ENCODE results near the gene USP40.

DNA sequence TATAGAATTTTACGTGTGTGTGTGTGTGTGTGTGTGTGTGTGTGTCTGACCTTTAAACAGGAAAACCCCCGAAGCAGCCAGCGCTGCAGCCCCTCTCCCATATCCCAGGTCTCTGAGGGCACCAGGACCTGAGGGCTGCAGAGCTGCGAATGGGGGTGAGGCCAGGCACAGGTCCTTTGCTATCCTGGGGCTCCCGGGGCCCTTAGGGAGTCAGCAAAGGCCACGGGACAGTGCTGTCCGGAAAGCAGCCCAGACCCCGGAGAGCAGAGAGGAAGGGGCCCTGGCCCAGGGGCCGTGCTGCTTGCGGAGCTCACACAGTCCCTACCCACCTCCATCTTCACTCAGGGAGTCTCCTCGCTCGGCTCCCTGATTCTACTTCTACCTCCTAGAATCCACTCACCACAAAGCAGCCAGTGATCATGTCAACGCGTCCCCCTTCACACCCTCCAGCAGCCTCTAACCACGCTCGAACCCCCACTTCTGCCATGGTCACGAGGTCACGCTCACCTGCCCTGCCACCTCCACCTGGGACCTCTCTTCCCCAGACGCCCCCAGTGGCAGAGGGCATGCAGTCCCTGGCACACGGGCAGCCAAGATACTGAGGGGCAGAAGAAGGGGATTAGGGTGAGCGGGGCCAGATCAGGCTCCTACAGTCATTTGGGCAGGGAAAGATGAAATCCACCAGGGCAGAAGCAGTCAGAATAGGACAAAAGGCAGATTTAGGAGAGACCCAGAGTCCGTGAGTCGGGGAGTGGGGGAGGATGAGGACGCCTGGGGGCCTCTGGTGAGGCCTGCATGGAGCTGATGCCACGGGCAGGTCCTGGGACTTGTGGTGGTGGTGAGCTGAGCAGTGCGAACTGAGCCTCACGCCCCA is 86.7 kb downstream of the USP40 start:
- TF ChIP-seq, protein P1, sequence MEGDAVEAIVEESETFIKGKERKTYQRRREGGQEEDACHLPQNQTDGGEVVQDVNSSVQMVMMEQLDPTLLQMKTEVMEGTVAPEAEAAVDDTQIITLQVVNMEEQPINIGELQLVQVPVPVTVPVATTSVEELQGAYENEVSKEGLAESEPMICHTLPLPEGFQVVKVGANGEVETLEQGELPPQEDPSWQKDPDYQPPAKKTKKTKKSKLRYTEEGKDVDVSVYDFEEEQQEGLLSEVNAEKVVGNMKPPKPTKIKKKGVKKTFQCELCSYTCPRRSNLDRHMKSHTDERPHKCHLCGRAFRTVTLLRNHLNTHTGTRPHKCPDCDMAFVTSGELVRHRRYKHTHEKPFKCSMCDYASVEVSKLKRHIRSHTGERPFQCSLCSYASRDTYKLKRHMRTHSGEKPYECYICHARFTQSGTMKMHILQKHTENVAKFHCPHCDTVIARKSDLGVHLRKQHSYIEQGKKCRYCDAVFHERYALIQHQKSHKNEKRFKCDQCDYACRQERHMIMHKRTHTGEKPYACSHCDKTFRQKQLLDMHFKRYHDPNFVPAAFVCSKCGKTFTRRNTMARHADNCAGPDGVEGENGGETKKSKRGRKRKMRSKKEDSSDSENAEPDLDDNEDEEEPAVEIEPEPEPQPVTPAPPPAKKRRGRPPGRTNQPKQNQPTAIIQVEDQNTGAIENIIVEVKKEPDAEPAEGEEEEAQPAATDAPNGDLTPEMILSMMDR (IDR thresholded peaks at IDR 0.05) = no peak
- no peak for TF ChIP-seq POLR2A (IDR thresholded peaks at IDR 0.05)

Data from thyroid gland (tissue), 4 donors.